Gastroesophageal sphincter (tissue), 3 donors: Measurements from ENCODE around the gene BORCS6.

Experiments used
- CTCF ChIP-seq, 4 experiments: fragments of 200-600 bp in 2 of 4; fragments of 450-650 bp in 2 of 4; sonication (generic) in 1 of 4; IDR thresholded peaks; one replicate each; pipeline ENCODE4 v1.5.1; 2017 to 2019; ENCODE audit warnings: antibody characterized with exemption in 4 of 4, mild to moderate bottlenecking in 2 of 4, moderate library complexity in 2 of 4
- EP300 ChIP-seq: sonication (generic); formaldehyde crosslinking; IDR thresholded peaks from one replicate; pipeline ENCODE4 v1.6.1; 2017; ENCODE audit warnings: antibody characterized with exemption, mild to moderate bottlenecking
- POLR2A ChIP-seq, 2 donors: fragments of 450-650 bp; IDR thresholded peaks; one replicate each; pipeline ENCODE4 v1.6.1; 2017; ENCODE audit warnings: antibody characterized with exemption in 2 of 2, mild to moderate bottlenecking in 2 of 2, moderate library complexity in 1 of 2

GRCh38 chr17:8222380-8222629 lies 32.3 kb upstream of the BORCS6 start:
- TF ChIP-seq CTCF (IDR thresholded peaks at IDR 0.05) = no peak
- TF ChIP-seq POLR2A (IDR thresholded peaks at IDR 0.05) = no peak
- TF ChIP-seq EP300 = no peak
